GM23338 (cell line): ENCODE measurements around the gene HNRNPF. TPM values are rescaled to one million over a fixed set of nuclear protein-coding genes. Genes with fewer than 3 reads are reported as not detected.

ENCODE experiments used
- EZH2 ChIP-seq: fragments of 200-600 bp; sonication (generic); IDR thresholded peaks from one replicate; pipeline ENCODE4 v1.8.0; 2017; ENCODE audit warnings: antibody characterized with exemption, mild to moderate bottlenecking, low read depth; ENCODE audit not compliant: unreplicated experiment
- ZNF114 ChIP-seq: fragments of 250-450 bp; sonication (Bioruptor Pico); IDR thresholded peaks from 2 replicates; pipeline ENCODE4 v1.5.0; 2020; ENCODE audit warnings: mild to moderate bottlenecking, moderate library complexity
- polyA plus RNA-seq: library from polyadenylated mRNA; unstranded; fragments of >200 nt; fragmentation: Nextera tagmentation; extraction: Ambion mirVana; gene quantifications from 2 replicates; pipeline ENCODE4 v1.2.1, GENCODE V29; 2016
- small RNA-seq: library from RNA; depleted of rRNA; stranded (forward); fragments of <200 nt; gene quantifications from one replicate; pipeline ENCODE3, GENCODE V24; 2014; ENCODE audit warnings: low replicate concordance
- total RNA-seq: library from RNA; depleted of rRNA; stranded (reverse); fragments of >200 nt; shearing (Covaris generic); gene quantifications from 2 replicates; pipeline ENCODE4 v1.2.3, GENCODE V29; 2014; rRNA removed
- TF ChIP-seq, protein P1 (sequence below): IDR thresholded peaks from 2 replicates; pipeline ENCODE4 v1.6.1; 2016; ENCODE audit warnings: antibody characterized with exemption
- TF ChIP-seq, protein P2 (sequence below), 2 experiments: fragments of 200-600 bp in 1 of 2; sonication (generic) in 1 of 2; conservative IDR thresholded peaks; 2 replicates each; pipeline versions ENCODE4 v1.5.1 to v1.6.1; 2016 to 2017; ENCODE audit warnings: antibody characterized with exemption in 2 of 2, low read depth in 2 of 2, mild to moderate bottlenecking in 2 of 2, moderate library complexity in 1 of 2
- TF ChIP-seq, protein P3 (sequence below): IDR thresholded peaks from one replicate; pipeline ENCODE4 v1.6.1; 2018; ENCODE audit warnings: antibody characterized with exemption; ENCODE audit not compliant: unreplicated experiment

Gene HNRNPF
- total and polyA plus RNA-seq, 2 experiments from 2014 or later, result 210 to 378 TPM

DNA sequence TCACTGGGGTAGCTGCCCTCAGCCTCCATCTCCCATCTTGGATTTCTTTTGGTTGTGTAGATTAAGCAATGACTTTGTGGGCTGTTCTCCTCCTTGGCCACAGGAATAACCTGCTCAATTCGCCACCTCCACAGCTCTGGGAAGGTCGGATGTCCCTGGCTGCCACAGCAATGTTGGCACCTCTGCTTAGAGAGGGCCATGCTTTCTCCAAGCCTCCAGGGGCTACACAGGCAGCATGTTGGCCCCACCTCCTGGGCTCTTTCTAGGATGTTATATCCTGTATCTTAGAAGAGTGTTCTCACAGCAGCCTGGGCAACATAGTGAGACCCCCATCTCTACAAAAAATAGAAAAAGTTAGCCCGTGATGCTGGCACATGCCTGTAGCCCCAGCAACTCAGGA lies 72.9 kb downstream of the HNRNPF start (continued):
- TF ChIP-seq, protein P1, sequence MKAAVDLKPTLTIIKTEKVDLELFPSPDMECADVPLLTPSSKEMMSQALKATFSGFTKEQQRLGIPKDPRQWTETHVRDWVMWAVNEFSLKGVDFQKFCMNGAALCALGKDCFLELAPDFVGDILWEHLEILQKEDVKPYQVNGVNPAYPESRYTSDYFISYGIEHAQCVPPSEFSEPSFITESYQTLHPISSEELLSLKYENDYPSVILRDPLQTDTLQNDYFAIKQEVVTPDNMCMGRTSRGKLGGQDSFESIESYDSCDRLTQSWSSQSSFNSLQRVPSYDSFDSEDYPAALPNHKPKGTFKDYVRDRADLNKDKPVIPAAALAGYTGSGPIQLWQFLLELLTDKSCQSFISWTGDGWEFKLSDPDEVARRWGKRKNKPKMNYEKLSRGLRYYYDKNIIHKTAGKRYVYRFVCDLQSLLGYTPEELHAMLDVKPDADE, result no peak
- TF ChIP-seq, protein P2, sequence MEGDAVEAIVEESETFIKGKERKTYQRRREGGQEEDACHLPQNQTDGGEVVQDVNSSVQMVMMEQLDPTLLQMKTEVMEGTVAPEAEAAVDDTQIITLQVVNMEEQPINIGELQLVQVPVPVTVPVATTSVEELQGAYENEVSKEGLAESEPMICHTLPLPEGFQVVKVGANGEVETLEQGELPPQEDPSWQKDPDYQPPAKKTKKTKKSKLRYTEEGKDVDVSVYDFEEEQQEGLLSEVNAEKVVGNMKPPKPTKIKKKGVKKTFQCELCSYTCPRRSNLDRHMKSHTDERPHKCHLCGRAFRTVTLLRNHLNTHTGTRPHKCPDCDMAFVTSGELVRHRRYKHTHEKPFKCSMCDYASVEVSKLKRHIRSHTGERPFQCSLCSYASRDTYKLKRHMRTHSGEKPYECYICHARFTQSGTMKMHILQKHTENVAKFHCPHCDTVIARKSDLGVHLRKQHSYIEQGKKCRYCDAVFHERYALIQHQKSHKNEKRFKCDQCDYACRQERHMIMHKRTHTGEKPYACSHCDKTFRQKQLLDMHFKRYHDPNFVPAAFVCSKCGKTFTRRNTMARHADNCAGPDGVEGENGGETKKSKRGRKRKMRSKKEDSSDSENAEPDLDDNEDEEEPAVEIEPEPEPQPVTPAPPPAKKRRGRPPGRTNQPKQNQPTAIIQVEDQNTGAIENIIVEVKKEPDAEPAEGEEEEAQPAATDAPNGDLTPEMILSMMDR (conservative IDR thresholded peaks at IDR 0.05; ENCODE audit: low read depth in 2 of 2), result no peak
- TF ChIP-seq, protein P3, sequence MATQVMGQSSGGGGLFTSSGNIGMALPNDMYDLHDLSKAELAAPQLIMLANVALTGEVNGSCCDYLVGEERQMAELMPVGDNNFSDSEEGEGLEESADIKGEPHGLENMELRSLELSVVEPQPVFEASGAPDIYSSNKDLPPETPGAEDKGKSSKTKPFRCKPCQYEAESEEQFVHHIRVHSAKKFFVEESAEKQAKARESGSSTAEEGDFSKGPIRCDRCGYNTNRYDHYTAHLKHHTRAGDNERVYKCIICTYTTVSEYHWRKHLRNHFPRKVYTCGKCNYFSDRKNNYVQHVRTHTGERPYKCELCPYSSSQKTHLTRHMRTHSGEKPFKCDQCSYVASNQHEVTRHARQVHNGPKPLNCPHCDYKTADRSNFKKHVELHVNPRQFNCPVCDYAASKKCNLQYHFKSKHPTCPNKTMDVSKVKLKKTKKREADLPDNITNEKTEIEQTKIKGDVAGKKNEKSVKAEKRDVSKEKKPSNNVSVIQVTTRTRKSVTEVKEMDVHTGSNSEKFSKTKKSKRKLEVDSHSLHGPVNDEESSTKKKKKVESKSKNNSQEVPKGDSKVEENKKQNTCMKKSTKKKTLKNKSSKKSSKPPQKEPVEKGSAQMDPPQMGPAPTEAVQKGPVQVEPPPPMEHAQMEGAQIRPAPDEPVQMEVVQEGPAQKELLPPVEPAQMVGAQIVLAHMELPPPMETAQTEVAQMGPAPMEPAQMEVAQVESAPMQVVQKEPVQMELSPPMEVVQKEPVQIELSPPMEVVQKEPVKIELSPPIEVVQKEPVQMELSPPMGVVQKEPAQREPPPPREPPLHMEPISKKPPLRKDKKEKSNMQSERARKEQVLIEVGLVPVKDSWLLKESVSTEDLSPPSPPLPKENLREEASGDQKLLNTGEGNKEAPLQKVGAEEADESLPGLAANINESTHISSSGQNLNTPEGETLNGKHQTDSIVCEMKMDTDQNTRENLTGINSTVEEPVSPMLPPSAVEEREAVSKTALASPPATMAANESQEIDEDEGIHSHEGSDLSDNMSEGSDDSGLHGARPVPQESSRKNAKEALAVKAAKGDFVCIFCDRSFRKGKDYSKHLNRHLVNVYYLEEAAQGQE, result no peak
- no peak for TF ChIP-seq EZH2
- no peak for TF ChIP-seq ZNF114

Small RNA genes within 50 kb of the gene (small RNA-seq; reads per million reads assigned to genes)
- gene RNU6ATAC11P (not detected), gene RNU7-193P (not detected), gene SNORD3J (0.15 reads per million)

Other genes with a start within 250 kb of the HNRNPF start
- 34.6 and 37.8 TPM in 2 replicates for gene RASGEF1A, start 142.1 kb downstream of the HNRNPF start, total RNA-seq
- gene RASGEF1A, start 142.1 kb downstream of the HNRNPF start, polyA plus RNA-seq, result 8.0 and 8.1 TPM in 2 replicates
- gene FXYD4, start 37.5 kb downstream of the HNRNPF start, total RNA-seq, result not detected in 2 replicates
- not detected in 2 replicates for gene FXYD4, start 37.5 kb downstream of the HNRNPF start, polyA plus RNA-seq
- gene ZNF487, start 27.9 kb upstream of the HNRNPF start, total RNA-seq, result 1.0 and 4.6 TPM in 2 replicates
- 2.5 and 2.9 TPM in 2 replicates for gene ZNF487, start 27.9 kb upstream of the HNRNPF start, polyA plus RNA-seq
- 11.3 and 13.8 TPM in 2 replicates for gene ZNF239, start 165.4 kb upstream of the HNRNPF start, total RNA-seq
- 5.4 and 6.7 TPM in 2 replicates for gene ZNF239, start 165.4 kb upstream of the HNRNPF start, polyA plus RNA-seq
- gene ZNF485, start 197.3 kb upstream of the HNRNPF start, total RNA-seq, result 7.8 and 11.7 TPM in 2 replicates
- gene ZNF485, start 197.3 kb upstream of the HNRNPF start, polyA plus RNA-seq, result 5.3 and 5.7 TPM in 2 replicates
- gene ZNF32, start 239.7 kb upstream of the HNRNPF start, total RNA-seq, result 15.8 and 24.6 TPM in 2 replicates
- 26.1 and 26.7 TPM in 2 replicates for gene ZNF32, start 239.7 kb upstream of the HNRNPF start, polyA plus RNA-seq